HEK293T (cell line): ENCODE measurements around the gene TNS3.

ENCODE experiments used
- BHLHE40 ChIP-seq: fragments of 450-650 bp; IDR thresholded peaks from 2 replicates; pipeline ENCODE4 v1.6.1; 2016; ENCODE audit warnings: mild to moderate bottlenecking, moderate library complexity, borderline replicate concordance
- CTBP1 ChIP-seq: fragments of 450-650 bp; IDR thresholded peaks from 2 replicates; pipeline ENCODE4 v1.6.1; 2016; ENCODE audit warnings: borderline replicate concordance
- LEF1 ChIP-seq: fragments of 450-650 bp; IDR thresholded peaks from 2 replicates; pipeline ENCODE4 v1.6.1; 2017; ENCODE audit warnings: mild to moderate bottlenecking, borderline replicate concordance
- NFRKB ChIP-seq: fragments of 450-650 bp; IDR thresholded peaks from 2 replicates; pipeline ENCODE4 v1.6.1; 2016; ENCODE audit warnings: mild to moderate bottlenecking, moderate library complexity

GRCh38 chr7:47259682-47260081 is 322.2 kb downstream of the TNS3 start:
- TF ChIP-seq BHLHE40 (no peak), NFRKB (no peak), LEF1 (no peak), CTBP1 (no peak)
